Fibroblast of pulmonary artery (primary cell): ENCODE data around the gene FEZF2.
A peak's percentile ranks its signal among the peaks of the same experiment; 100 is the strongest.

Experiments
- DNase-seq: peaks from one replicate; pipeline ENCODE4 v3.0.0-alpha.2; 2010; ENCODE audit warnings: low read depth
- H3K4me3 ChIP-seq: replicated peaks from 2 replicates; pipeline ENCODE4 v1.5.1; 2011; ENCODE audit warnings: low read depth, mild to moderate bottlenecking, control low read depth, low read length, moderate library complexity
- TF ChIP-seq, protein P1 (sequence below): IDR thresholded peaks from 2 replicates; pipeline ENCODE4 v1.5.1; 2011; ENCODE audit warnings: mild to moderate bottlenecking, control low read depth, low read length, inconsistent platforms; ENCODE audit errors: missing control alignments

FEZF2 gene

DNA sequence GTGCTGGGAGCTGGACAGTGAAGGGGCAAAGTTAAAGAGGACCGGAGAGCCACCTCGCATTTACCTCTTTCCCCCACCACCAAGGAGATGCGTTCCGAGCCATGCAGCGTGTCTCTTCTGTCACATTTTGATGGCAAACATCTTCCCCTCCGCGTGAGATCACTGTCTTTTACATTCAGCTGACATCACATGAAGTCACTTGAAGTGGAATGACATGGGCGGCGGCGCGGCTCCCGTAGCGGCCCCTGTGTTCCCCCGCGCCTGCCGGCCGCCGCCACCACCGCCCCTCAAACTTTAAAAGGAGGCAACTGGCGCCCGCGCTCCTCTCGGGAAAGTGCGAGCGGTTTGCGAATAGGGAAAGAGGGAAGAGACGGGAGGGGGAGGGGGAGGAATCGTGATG, at the start of gene FEZF2:
FEZF2 (minus strand) TSS at position 336 of the 400 bp plus-strand sequence. CDS start 682 bp downstream, outside the sequence.
- no peak for DNase-seq
- peak within 1 kb of the TSS; percentile 17 for H3K4me3 ChIP-seq
- TF ChIP-seq, protein P1, sequence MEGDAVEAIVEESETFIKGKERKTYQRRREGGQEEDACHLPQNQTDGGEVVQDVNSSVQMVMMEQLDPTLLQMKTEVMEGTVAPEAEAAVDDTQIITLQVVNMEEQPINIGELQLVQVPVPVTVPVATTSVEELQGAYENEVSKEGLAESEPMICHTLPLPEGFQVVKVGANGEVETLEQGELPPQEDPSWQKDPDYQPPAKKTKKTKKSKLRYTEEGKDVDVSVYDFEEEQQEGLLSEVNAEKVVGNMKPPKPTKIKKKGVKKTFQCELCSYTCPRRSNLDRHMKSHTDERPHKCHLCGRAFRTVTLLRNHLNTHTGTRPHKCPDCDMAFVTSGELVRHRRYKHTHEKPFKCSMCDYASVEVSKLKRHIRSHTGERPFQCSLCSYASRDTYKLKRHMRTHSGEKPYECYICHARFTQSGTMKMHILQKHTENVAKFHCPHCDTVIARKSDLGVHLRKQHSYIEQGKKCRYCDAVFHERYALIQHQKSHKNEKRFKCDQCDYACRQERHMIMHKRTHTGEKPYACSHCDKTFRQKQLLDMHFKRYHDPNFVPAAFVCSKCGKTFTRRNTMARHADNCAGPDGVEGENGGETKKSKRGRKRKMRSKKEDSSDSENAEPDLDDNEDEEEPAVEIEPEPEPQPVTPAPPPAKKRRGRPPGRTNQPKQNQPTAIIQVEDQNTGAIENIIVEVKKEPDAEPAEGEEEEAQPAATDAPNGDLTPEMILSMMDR: no peak

DNA sequence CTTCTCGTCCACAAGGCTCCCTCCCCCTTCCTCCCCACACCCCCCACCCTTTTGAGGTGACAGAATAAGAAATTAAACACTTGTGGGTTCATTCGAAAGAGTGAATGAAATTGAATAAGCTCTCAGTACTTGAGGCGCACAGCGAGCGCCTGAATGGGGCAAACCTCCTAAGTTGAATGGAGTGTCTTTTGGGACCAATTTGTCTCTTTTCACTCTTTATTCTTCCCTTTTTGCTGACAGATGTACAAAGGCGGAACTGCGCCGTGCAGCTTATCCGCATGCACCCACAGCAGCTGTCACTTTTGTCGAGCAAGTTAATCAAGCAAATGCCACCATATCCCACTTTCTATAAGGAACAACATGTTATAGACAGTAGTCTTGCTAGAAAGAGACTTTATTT, 47.9 kb upstream of the FEZF2 start:
- no peak for DNase-seq
- no peak overlapping the region for H3K4me3 ChIP-seq
- TF ChIP-seq, protein P1: no peak

DNA sequence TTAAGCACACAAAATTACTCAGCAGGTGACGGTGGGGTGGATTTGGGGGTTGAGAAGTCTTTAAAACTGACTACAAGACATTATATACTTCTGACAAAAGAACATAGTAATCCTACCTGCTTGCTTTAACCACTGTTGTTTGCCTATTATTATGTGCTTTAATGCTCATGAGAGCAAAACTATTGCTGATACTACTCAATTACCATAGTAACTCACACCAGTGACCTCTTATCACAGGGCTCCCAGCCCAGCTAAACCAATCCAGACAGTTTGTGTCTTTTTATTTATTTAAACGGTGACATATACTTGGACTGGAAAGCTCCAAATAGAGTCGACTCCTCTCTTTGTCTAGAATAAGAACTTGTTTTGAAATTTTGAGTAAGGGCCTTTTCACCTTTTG, 42.8 kb upstream of the FEZF2 start:
- TF ChIP-seq, protein P1: no peak
- H3K4me3 ChIP-seq: no peak overlapping the region
- no peak for DNase-seq

- no peak overlapping the region for H3K4me3 ChIP-seq
- TF ChIP-seq, protein P1: no peak
- no peak for DNase-seq
Measured at GRCh38 chr3:62415312-62415801, 42.0 kb upstream of the FEZF2 start.

DNA sequence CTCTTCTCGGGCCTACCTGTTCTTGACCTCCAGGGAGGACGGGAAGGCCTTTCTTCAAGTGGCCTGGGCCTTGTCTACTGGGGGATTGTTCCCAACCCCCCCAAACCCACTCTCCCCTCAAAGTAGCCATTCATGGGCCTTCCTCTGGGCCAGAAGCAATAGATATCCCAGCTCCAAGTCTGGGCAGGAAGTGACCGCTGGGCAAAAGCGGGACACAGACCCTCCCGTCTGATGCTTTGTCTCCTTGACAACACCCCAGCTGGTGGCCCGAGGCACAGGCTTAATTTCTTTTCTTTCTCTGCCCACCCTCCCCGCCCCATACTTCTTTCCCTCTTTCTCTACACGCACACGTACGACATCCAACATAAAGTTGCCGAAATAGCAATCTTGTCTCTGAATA, 41.4 kb upstream of the FEZF2 start:
- no peak for DNase-seq
- TF ChIP-seq, protein P1: no peak
- no peak overlapping the region for H3K4me3 ChIP-seq

DNA sequence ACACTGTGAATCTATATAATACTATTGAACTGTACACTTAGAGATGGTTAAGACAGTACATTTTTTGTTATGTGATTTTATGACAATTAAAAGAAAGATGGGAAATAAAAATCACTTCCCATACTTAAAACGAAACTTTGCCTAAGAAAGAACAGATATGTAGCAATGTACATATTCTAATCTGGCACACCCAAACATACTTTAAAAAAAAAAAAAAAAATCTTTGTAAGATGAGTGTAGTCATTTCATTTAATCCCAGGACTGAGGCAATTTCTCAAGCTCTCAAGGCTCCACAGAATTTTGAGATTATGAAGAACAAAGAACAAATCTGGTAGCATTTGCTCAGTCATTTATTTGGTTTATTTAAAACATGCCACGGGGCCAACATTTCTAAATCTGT, 40.3 kb upstream of the FEZF2 start:
- TF ChIP-seq, protein P1: no peak
- H3K4me3 ChIP-seq: no peak overlapping the region
- DNase-seq: no peak

DNA sequence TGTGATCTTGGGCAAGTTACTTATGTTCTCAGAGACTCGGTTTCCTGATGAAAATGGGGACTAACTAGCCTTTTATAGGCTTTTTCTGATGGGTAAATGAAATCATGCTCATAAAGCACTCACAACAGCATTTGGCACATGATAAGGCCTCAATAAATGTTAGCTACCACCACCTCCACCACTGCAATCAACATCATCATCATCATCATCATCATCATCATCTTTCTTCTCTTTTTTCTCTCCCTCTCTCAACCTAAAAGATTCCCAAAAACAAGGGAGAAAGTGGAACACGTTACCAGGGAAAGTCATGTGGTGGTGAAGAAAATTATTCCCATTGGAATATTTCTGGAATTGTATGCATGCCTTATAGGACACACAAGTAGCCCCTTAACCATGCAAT, 33.6 kb upstream of the FEZF2 start:
- H3K4me3 ChIP-seq: no peak overlapping the region

More for the DNA sequence above, 33.6 kb upstream of the FEZF2 start:
- no peak for DNase-seq
- TF ChIP-seq, protein P1: no peak
